HK-2 (cell line): Measurements from ENCODE around the gene RAC3.

Experiments
- DNase-seq: peaks from one replicate; pipeline ENCODE4 v3.0.0-alpha.2; 2018; ENCODE audit not compliant: unreplicated experiment

RAC3 gene

DNA sequence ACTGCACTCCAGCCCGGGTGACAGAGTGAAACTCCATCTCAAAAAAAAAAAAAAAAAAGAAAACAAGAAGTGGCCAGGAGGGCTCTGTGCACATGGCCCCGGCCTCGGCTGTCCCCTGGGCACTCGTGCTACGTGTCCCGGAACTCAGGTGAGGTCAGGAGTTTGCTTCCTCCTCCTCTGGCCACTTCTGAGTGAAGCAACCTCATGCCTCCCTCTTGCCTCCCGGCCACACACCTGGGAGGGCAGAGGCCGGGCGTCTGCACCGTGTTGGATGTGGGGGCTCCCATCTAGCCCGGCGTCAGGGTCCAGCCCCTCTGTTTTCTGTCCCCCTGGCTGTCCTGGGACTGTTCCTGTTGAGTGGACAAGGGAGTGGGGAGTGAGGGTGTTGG is 31.9 kb upstream of the RAC3 start:
- no peak for DNase-seq

DNA sequence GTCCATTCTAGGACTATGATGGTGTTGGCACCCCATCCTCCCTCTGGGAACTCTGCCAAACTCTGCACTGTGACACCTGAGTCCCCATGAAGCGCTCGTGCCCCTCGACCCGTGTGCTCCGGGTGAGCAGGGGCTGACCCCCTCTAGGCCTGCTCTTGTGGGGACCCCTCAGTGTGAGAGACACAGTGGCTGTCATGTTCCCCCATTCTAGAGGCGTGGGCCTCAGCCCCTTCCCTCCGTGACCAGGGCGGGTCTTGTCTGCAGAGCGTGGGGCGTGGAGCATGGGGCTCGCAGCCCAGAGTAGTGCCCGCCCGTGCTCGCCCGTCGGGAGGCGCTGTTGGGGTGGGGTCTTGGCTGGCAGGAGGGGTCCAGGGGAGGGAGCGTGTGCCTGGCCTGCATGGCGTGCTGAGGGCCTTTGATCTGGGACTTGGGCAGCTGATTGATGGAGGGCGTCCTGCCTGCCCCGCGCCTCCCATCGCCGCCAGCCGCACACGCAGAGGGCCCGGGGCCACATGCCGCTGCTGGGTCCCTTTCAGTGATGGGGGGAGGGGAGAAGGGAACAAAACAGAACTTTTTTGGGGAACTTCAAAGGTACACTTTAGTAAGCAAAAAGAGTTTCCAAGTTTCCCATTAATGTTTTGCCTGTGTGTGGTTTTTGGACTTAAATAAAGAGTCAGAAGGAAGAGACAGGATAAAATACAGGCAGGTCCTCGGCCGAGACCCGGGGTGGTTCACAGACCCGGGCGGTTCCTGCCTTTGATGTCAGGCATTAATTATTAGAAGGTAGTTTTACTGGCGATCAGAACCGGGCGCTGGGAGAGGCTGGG is 31.3 kb upstream of the RAC3 start:
- DNase-seq = no peak

DNA sequence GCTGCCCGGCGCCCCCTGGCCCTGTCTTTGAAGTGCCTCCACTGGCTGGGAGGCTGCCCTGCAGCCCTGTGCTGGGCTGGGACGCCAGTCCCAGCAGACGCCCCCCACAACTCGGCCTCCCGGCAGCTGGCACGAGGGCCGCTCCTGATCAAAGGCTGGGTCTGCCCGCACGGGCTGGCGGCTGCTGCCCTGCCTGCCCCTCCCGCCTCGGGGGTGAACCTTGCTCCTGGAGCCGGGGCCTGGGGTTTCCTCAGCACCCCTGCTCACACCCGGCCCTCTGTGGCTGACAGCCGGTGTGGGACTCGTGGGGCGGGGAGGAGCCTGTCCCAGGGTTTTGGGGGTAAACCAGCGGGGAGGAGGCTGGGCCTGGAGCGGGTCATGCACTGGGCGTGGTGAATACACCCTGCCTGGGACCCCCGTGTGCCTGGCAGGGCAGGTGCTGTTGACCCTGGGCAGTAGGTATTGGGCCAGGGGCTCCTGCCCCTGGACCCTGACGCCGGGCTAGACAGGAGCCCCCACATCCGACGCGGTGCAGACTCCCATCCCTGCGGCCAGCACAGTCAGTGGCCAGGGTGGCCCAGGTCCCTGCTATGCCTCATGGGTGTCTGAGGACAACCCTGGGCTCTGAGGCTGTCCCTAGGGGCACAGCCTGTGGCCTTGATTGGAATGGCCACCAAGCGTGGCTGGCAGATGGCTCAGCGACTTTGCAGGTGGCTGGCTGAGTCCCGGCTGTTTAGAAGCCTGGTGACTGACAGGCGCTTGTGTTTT is 30.5 kb upstream of the RAC3 start:
- no peak for DNase-seq

DNA sequence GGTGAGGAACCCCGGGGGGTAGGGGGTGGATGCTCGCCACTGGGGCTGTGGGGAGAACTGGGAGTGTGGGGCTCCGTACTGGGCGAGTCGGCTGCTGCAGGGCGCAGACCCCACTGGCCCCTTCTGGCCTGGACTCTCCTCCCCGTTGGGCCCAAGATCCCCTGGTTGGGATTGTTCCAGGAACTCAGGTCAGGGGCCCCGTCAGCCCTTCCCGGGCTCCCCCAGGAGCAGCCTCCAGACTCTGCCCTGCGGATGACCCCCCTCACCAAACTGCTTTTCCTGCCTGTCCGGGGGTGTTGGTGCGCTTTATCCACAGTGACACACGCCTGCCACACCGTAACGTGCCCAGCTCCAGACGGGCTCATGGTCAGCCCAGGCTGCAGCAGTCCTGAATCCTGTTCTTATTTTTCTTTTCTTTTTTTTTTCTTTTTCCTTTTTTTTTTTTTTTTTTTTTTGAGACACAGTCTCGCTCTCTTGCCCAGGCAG is 29.9 kb upstream of the RAC3 start:
- no peak for DNase-seq

DNA sequence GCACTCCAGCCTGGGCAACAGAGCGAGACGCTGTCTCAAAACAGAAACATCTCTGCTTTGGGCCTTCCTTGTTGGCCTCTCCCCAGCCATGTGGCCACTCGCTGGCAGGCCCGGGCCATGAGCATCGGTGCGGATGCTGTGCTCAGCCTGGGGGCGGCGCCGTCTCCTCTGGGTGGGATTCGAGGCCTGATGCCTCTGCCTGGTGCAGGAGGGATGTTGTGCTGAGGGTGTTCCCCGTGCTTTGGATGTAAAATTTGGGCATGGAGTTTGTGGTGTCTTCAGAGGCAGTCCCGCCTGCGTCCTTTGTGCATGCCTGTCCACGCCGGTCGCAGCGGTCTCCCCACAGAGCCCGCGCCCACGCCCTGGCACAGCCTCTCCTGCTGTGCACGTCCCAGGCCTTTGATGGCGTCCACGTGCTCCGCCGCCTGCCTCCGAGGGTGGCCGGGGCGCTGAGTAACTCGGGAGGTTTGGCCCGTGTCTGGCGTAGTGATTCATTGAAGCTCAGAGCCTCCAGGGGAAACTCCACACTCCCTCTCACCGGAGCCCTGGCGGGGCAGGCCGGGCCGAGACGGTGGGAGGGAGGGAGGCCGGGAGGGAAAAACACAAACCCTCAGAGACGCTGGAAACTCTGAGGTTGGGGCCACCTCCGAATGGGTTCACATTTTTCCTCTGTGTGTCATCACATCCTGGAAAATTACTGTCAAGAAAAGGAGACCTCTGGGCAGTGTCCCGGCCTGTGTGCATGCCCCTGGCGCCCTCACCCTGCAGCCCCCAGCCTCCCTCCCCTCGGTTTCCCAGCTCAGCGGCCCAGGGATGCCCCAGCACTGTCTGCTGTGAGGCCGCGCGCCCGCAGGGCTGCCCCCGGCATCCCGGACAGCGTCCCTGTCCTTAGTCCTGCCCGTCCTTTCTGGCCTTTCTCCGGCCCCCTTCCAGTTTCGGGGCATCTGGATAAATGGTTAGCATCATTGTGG is 27.8 kb upstream of the RAC3 start:
- peak; percentile 96 for DNase-seq

DNA sequence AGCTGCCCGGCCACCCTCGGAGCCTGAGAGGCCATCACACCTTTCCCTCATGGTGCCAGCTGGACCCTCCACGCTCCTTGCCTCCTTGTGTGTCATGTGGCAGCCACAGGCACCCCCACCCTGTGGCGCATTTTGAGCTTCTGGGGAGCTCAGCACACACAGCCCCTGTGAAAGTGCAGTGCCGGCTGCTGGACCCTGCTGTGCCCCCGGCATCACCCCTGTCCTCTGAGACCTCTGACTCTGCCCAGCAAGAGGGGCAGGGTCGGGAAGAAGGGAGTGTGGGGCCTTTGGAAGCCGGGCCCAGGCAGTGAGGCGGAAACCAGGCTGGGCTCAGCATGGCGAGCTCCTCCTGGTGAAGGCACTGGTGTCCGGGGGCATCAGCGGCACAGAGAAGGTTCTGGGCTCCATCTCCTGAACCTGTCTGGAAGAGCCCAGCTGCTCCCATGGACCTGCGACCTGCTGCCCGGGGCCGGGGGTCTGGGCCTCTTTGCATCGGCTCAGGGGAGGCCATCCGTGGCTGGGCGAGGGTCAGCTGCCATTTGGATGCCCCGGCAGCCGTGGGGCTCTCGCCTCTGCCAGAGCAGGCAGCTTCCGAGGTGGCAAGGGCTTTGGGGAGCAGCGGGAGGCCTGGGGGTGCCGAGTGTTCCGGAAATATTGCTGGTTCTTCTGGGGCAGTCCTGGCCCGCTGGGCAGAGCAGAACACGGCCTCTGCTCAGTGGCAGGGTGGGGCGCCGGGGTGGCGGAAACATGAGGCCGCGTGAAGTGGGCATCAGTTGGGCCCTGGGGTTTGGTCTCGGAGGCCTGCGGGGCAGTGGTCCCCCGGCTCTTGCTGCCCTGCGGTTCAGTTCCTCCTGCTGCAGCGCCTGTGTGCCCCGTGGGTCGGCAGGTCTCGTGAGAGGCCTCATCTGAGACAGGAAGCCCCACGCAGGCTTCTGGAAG is 26.7 kb upstream of the RAC3 start:
- DNase-seq = no peak

DNA sequence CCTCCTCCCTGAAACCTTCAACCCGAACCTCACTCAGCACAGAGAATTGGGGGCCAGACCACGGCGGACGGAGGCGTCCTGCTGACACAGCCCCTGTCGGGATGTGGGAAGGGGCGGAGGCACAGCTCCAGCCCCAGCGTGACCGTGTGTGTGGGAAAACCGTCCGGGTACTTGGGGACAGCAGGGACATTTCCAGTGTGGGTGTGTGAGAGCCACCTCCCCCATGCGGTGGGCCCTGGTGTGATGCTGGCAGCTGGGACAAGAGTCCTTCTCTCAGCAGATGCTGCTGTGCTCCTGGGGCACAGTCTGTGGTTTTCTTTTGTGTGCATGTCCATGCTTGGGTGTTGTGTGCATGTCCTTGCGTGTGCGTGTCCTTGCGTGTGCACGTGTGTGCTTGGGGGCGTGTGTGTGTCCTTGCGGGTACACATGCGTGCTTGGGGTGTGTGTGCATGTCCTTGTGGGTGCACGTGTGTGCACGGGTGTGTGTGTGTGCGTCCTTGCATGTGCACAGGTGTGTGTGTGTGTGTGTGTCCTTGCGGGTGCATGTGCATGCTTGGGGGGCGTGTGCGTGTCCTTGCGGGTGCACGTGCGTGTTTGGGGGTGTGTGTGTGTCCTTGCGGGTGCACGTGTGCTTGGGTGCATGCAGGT is 25.7 kb upstream of the RAC3 start:
- no peak for DNase-seq

DNA sequence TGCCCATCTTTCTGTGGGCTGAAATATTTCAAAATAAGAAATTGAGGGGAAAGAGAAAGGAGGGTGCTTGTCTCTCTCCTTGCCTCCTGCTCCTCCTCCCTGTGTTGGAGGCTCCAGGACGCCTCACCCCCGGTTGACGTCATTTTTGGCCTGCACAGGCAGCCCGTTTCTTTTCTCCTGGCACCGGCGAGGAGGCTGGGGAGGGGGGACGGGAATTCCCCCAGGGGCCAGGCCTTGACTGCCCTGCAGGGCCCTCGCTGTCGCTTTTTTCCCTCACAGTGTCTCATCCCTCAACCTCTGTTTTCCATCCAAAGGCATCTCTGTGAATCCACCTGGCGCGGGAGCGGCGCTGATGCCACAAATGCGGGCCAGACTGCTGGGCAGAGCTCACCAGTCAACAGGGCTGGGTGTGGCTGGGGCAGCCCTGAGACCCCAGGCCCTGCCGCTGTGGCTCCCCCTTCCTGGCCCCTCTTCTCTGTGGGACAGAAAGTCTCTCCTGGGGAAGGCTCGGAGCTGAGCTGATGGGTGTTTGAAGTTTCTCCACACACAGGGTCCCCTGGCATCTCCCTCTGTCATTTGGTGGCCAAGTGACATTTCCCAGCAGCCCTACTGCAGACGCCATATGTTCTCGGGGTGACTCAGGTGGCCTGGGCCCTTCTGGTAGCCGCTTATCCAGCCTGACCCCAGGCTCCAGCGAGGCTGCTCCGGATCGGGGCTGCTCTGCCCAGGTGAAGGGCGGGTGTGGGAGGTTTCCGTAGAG is 24.8 kb upstream of the RAC3 start:
- no peak for DNase-seq

DNA sequence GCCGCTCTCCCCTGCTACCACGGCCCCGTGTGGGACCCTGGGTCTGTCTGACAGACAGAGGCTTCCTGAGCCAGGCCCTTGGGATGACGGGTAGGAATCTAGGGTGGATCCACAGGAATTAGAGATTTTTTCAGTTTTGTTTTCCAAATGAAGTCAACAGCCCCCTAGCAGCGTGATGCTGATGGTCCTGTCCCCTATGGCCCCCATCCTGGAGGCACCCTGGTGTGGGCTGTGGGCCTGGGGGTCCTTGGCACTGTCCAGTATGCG is 24.3 kb upstream of the RAC3 start:
- no peak for DNase-seq

DNA sequence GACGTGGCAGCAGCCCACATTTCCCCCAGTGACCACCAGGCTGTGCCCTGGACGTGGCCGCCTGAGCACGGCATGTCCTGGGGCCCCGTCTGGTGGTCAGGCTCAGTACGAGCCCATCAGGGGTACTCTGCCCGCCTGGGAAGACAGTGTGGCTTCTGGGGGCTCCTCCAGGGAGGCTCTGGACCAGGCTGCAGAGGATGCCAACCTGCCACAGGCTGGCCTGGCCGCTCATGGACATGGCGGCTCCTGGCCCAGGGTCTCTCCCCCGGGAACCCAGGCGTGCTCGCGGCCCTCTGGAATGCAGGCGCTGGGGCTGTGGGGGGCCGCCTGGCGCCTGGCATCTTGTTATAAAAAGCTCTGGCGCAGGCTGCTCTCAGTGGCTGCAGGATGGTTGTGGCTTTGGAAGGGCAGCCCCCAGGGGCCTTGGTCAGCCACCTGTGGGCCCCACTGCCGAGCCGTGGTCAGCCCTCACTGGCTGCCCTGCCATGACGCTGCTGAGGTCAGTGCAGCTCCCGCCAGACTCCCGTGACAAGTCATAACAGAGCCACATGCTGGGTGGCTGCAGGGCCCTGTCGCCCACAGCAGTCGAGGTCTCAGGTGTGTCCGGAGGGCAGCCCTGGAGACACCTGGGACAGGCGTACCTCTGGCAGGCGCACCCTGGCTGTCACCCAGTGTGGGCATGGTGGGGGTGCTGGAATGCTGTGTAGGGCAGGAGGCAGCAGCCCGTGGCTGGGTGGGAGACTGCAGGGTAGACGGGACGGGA is 23.8 kb upstream of the RAC3 start:
- DNase-seq = peak; percentile 41

DNA sequence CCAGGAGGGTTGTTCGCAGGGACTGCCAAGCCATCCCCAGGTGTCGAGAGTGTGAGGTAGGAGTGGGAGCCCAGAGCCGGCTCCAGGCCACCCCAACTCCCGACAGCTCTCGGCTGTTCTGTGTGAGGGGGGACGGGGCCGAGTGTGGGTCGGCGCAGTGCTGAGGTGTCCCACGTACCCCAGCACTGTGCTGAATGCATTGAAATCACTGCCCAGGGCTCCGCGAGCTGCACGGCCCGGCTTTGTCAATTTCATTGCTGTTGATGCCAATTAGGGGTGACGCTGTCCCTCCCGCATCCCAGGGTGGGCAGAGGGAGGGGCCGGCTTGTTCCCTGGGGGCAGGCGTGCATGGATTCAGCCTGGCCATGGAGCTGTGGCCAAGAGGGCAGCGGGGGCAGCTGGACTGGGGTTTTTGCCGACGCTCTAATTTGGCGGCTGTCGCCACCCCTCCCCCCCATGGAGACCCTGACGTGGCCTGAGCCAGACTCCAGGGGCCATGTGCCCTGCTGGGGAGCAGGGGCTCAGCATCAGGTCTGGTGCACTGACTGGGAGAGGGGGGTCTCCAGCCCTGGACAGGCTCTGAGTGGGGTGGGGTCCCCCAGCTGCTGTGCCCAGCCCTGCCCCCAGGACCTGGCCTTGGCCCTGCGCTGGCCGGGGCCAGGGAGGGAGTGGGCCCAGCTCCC is 23.1 kb upstream of the RAC3 start:
- DNase-seq = no peak

DNA sequence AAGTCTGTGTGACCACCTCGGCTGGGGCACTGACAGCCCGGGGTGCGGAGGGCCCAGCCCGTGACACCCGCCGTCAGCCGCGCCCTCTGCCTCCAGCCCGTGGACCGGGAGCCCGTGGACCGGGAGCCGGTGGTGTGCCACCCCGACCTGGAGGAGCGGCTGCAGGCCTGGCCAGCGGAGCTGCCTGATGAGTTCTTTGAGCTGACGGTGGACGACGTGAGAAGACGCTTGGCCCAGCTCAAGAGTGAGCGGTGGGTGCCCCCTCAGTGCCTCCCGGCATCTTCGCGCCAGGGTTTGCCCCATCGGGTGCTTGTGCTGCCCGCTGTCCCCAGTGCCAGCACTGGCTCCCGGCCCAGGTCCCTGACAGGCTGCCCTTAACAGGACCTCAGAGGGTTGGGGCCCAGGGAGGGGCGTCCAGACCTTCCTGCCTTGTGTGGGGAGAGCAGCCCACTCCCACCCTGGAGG is 22.5 kb upstream of the RAC3 start:
- DNase-seq = no peak

DNA sequence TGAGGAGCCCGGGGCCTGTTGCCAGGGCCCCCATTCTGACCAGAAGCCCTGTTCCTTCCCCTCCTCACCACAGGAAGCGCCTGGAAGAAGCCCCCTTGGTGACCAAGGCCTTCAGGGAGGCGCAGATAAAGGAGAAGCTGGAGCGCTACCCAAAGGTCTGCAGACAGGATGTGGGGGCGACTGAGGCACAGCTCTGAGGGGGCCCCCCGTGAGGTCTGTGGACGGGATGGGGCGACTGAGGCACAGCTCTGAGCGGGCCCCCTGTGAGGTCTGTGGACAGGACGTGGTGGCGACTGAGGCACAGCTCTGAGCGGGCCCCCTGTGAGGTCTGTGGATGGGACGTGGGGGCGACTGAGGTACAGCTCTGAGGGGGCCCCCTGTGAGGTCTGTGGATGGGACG is 22.1 kb upstream of the RAC3 start:
- DNase-seq = no peak

DNA sequence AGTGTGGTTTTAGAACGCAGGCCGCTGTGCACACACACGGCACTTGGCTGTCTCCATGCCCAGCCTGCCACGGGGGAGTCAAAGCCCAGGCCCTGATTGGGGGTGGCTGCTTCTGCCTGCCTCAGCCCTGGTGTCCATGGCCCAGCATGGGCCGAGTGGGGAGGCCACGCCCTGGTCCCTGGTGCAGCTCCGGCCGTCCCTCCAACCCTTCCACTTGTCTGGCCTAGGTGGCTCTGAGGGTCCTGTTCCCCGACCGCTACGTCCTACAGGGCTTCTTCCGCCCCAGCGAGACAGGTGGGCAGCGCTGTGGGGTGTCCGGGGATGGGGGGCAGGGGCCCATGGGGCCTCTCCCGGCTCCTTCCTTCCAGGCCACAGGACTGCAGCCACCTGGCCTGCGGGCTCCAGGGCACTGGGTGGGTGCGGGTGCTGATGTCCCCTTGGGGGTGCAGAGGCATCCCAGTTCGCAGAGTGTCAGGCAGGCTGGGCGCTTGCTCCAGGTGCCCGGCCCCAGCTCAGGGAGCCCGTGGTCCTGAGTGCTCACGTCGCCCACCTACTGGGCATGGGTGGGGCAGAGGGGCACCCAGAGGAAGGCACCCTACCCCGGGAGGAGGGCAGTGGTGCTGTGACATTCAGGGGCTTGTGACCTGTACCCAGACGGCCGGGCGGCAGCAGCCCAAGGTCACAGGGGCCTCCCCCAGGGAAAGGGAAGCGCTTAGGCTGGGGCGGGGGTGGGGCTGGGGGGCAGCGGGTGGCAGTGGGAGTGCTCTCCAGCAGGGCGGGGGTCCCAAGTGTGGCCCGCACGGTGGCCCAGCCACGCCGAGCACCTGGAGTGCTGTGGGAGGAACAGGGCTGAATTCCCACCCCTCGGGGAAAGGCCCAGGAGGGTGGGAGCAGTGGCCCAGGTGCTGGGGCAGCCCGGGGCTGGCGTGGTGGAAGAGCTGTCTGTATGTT is 20.6 kb upstream of the RAC3 start:
- DNase-seq = no peak

DNA sequence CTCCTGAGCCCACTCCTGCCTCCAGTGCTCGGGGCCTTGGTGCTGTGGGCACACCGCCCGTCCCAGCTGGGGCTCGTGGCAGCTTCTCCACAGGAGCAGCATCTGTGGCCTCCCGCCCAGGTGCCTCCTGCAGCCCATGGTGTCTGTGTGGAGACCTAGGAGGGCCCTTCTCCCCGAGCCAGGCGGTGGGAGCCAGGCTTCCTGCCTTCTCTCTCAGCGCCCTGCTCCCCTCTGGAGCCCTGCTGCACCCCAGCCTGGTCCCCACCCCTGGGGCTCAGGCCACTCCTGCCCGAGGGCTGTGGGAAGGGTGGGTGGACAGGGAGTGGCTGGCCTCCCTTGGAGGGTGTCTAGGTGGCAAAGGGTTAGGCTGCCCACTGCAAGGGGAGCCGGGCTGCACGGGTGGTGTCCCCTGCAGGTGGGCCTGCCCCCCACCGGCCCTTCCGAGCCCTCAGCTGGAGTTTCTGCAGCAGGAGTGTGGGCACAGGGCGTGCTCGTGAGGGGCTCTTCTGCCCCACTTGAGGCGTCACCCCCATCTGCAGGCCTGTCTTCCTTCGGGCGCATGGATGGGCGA is 19.8 kb upstream of the RAC3 start:
- no peak for DNase-seq

DNA sequence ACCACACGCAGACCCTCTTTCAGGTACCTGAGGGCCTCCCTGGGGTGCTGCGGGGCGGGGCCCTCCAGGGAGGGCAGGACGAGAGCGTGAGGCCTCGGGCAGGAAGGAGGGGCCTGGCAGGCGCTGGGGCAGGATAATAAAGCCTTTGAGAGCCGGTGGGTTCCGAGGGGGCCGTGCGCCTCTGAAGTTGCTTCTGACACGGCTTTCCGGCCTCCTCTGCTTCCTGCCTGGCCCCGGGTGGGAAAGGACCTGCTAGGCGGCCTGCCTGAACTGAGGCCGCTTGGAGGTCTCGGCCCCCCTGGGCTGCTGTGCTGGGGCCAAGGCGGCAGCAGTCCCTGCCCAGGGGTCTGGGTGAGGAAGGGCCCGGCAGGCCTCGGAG is 19.2 kb upstream of the RAC3 start:
- no peak for DNase-seq
